Measurements from ENCODE around the gene MRPL46. TPM values are rescaled to one million over a fixed set of nuclear protein-coding genes. Genes with fewer than 3 reads are reported as not detected.

The MRPL46 gene
- total RNA-seq, 1 donor from 2014 or later = 17.0 TPM

GRCh38 chr15:88504445-88504844 lies 37.3 kb upstream of the MRPL46 start:
- no peaks in the 10 kb centered on the region for H3K27me3 Mint-ChIP-seq (ENCODE audit: unreplicated experiment)
- H3K4me1 Mint-ChIP-seq (ENCODE audit: unreplicated experiment) = no peaks in the 10 kb centered on the region
- no peak for DNase-seq (ENCODE audit: extremely low spot score, unreplicated experiment)
- no peak overlapping the region for H3K4me3 Mint-ChIP-seq (ENCODE audit: unreplicated experiment)
- no peaks in the 10 kb centered on the region for H3K9me3 Mint-ChIP-seq (ENCODE audit: unreplicated experiment)
- peaks cover 17% of the 10 kb centered on the region for H3K36me3 Mint-ChIP-seq (ENCODE audit: unreplicated experiment)
- no peak for TF ChIP-seq CTCF (IDR thresholded peaks at IDR 0.05)
- no peak overlapping the region for H3K27ac Mint-ChIP-seq (ENCODE audit: unreplicated experiment)

- no peak for TF ChIP-seq CTCF (IDR thresholded peaks at IDR 0.05)
- no peaks in the 10 kb centered on the region for H3K9me3 Mint-ChIP-seq (ENCODE audit: unreplicated experiment)
- no peak overlapping the region for H3K27ac Mint-ChIP-seq (ENCODE audit: unreplicated experiment)
Observed at GRCh38 chr15:88498996-88499395, 31.8 kb upstream of the MRPL46 start.

GRCh38 chr15:88497109-88497765 lies 30.0 kb upstream of the MRPL46 start:
- H3K27me3 Mint-ChIP-seq (ENCODE audit: unreplicated experiment) = no peaks in the 10 kb centered on the region
- no peak for DNase-seq (ENCODE audit: extremely low spot score, unreplicated experiment)
- H3K4me3 Mint-ChIP-seq (ENCODE audit: unreplicated experiment) = no peak overlapping the region
- no peak for TF ChIP-seq CTCF (IDR thresholded peaks at IDR 0.05)
- no peaks in the 10 kb centered on the region for H3K4me1 Mint-ChIP-seq (ENCODE audit: unreplicated experiment)
- H3K36me3 Mint-ChIP-seq (ENCODE audit: unreplicated experiment) = peaks cover 3% of the 10 kb centered on the region
- no peaks in the 10 kb centered on the region for H3K9me3 Mint-ChIP-seq (ENCODE audit: unreplicated experiment)
- no peak overlapping the region for H3K27ac Mint-ChIP-seq (ENCODE audit: unreplicated experiment)

More at GRCh38 chr15:88498996-88499395, 31.8 kb upstream of the MRPL46 start:
- peaks cover 6% of the 10 kb centered on the region for H3K36me3 Mint-ChIP-seq (ENCODE audit: unreplicated experiment)
- no peak for DNase-seq (ENCODE audit: extremely low spot score, unreplicated experiment)
- H3K4me3 Mint-ChIP-seq (ENCODE audit: unreplicated experiment) = no peak overlapping the region
- H3K4me1 Mint-ChIP-seq (ENCODE audit: unreplicated experiment) = no peaks in the 10 kb centered on the region
- H3K27me3 Mint-ChIP-seq (ENCODE audit: unreplicated experiment) = no peaks in the 10 kb centered on the region

- Mint-ChIP-seq H3K36me3 (ENCODE audit: unreplicated experiment) (peaks cover 3% of the 10 kb centered on the region), H3K9me3 (ENCODE audit: unreplicated experiment) (no peaks in the 10 kb centered on the region), H3K27ac (ENCODE audit: unreplicated experiment) (no peak overlapping the region), H3K4me3 (ENCODE audit: unreplicated experiment) (no peak overlapping the region), H3K27me3 (ENCODE audit: unreplicated experiment) (no peaks in the 10 kb centered on the region), H3K4me1 (ENCODE audit: unreplicated experiment) (no peaks in the 10 kb centered on the region)
- no peak for DNase-seq (ENCODE audit: extremely low spot score, unreplicated experiment)
- TF ChIP-seq CTCF (IDR thresholded peaks at IDR 0.05) = no peak
Observed at GRCh38 chr15:88493844-88494243, 26.7 kb upstream of the MRPL46 start.

- no peak for DNase-seq (ENCODE audit: extremely low spot score, unreplicated experiment)
- Mint-ChIP-seq H3K27me3 (ENCODE audit: unreplicated experiment) (no peaks in the 10 kb centered on the region), H3K27ac (ENCODE audit: unreplicated experiment) (no peak overlapping the region), H3K4me3 (ENCODE audit: unreplicated experiment) (no peak overlapping the region), H3K4me1 (ENCODE audit: unreplicated experiment) (no peaks in the 10 kb centered on the region), H3K36me3 (ENCODE audit: unreplicated experiment) (no peaks in the 10 kb centered on the region), H3K9me3 (ENCODE audit: unreplicated experiment) (no peaks in the 10 kb centered on the region)
- TF ChIP-seq CTCF (IDR thresholded peaks at IDR 0.05) = no peak
Observed at GRCh38 chr15:88491158-88491557, 24.0 kb upstream of the MRPL46 start.

Data from osteocyte (in vitro differentiated cells).